ENCODE results near the gene KDM2A. TPM values are rescaled to one million over a fixed set of nuclear protein-coding genes. Genes with fewer than 3 reads are reported as not detected.

KDM2A gene
- total and polyA plus RNA-seq, 2 of the 13 experiments (the other 11 are each of a cell fraction or from before 2014, with no cell fraction given): 31.3 to 31.4 TPM

GRCh38 chr11:67240576-67241389, 121.7 kb downstream of the KDM2A start (continued):
- 0 out of 4 replicates have a peak, but pooled peaks of 1 of the 2 experiments have one; percentile 36 for TF ChIP-seq REST (IDR thresholded peaks at IDR 0.05; ENCODE audit: borderline replicate concordance in 1 of 2, low read depth in 1 of 2, low read length in 2 of 2)
- TF ChIP-seq ZNF343 (CRISPR knock-in tag; IDR thresholded peaks at IDR 0.05): no peak
- no peak for TF ChIP-seq ZFP62 (CRISPR knock-in tag; IDR thresholded peaks at IDR 0.05)
- no peak for TF ChIP-seq FOXJ3 (CRISPR knock-in tag; IDR thresholded peaks at IDR 0.05; ENCODE audit: borderline replicate concordance)
- no peak for TF ChIP-seq ZNF430 (CRISPR knock-in tag; IDR thresholded peaks at IDR 0.05)
- peak; percentile 30; the same call in 1 of the 2 replicates for TF ChIP-seq TFAP4 (IDR thresholded peaks at IDR 0.05; ENCODE audit: borderline replicate concordance, low read depth)
- 0 out of 2 replicates have a peak, but pooled peaks have one; percentile 30 for TF ChIP-seq SNAPC2 (CRISPR knock-in tag; IDR thresholded peaks at IDR 0.05)
- TF ChIP-seq ZNF710 (CRISPR knock-in tag; IDR thresholded peaks at IDR 0.05; ENCODE audit: borderline replicate concordance): peak; percentile 69; the same call in 1 of the 2 replicates
- peak; percentile 46 to 65; a peak in 2 of 4 replicates for TF ChIP-seq POLR2A (IDR thresholded peaks at IDR 0.05; ENCODE audit: insufficient read depth in 1 of 2, low read depth in 2 of 2, low read length in 2 of 2)
- peak; percentile 22; the same call in 1 of the 2 replicates for TF ChIP-seq MYC (CRISPR knock-in tag; IDR thresholded peaks at IDR 0.05; ENCODE audit: borderline replicate concordance)
- no peak for TF ChIP-seq ZNF569 (CRISPR knock-in tag; IDR thresholded peaks at IDR 0.05; ENCODE audit: borderline replicate concordance)
- peak; percentile 75; the same call in 1 of the 2 replicates for TF ChIP-seq ZNF317 (CRISPR knock-in tag; IDR thresholded peaks at IDR 0.05)
- TF ChIP-seq KDM5A (IDR thresholded peaks at IDR 0.05; ENCODE audit: borderline replicate concordance, low read length): 0 out of 2 replicates have a peak, but pooled peaks have one; percentile 15
- TF ChIP-seq NFATC3 (CRISPR knock-in tag; IDR thresholded peaks at IDR 0.05): no peak
- TF ChIP-seq ZNF331 (CRISPR knock-in tag; IDR thresholded peaks at IDR 0.05): peak; percentile 48
- no peak for TF ChIP-seq ZNF275 (CRISPR knock-in tag; IDR thresholded peaks at IDR 0.05; ENCODE audit: borderline replicate concordance)
- no peak for TF ChIP-seq ZNF619 (CRISPR knock-in tag; IDR thresholded peaks at IDR 0.05)
- TF ChIP-seq ZSCAN9 (CRISPR knock-in tag; IDR thresholded peaks at IDR 0.05; ENCODE audit: borderline replicate concordance): no peak
- peak; percentile 18; the same call in 1 of the 2 replicates for TF ChIP-seq ZNF747 (CRISPR knock-in tag; IDR thresholded peaks at IDR 0.05; ENCODE audit: borderline replicate concordance)
- TF ChIP-seq WIZ (CRISPR knock-in tag; IDR thresholded peaks at IDR 0.05): no peak
- 0 out of 2 replicates have a peak, but pooled peaks have one; percentile 1 for TF ChIP-seq ZNF580 (CRISPR knock-in tag; IDR thresholded peaks at IDR 0.05; ENCODE audit: borderline replicate concordance, low read depth)
